GM19035 (cell line): ENCODE measurements around the gene TMEM255B.
"Not testable (repeated sequence)": the region's sequence is repeated elsewhere in the genome, so short reads cannot be mapped to it uniquely, and the experiment has no call there.

Source experiments
- ATAC-seq: cut with Tn5 transposase; IDR thresholded peaks from one replicate; pipeline ENCODE4 v1.9.1; 2021; ENCODE audit not compliant: unreplicated experiment

The TMEM255B gene

DNA sequence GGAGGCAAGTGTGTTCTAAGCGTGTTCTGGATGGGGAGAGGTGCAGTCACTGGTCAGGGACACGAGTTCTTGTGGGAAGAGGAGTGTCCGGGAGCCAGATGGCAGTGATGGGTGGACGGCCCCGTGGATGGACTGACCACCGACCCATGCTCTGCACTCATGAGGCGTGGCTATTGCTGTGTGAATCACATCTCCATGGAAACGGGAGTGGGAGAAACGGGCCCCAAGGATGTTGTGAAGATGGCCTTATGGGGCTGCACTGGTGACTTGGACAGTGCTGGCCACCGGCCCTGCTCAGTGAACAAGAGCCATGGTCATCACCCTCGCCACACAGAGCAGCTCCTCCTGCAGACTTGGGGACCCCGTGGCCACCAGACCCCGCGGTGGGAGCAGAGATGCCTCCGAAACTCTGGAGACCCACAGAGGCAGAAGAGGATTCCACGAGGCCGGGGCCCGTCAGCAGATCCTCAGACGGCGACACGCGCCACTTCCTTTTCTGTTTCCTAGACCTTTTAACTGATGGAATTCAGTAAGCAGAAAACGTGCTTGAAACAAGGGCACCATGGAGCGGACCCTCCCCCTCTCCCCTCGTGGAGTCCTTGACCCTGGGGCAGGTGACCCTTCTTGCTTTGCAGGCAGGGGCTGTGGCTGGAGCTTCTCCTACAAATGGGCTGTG is 57.4 kb downstream of the TMEM255B start:
- ATAC-seq: no peak

DNA sequence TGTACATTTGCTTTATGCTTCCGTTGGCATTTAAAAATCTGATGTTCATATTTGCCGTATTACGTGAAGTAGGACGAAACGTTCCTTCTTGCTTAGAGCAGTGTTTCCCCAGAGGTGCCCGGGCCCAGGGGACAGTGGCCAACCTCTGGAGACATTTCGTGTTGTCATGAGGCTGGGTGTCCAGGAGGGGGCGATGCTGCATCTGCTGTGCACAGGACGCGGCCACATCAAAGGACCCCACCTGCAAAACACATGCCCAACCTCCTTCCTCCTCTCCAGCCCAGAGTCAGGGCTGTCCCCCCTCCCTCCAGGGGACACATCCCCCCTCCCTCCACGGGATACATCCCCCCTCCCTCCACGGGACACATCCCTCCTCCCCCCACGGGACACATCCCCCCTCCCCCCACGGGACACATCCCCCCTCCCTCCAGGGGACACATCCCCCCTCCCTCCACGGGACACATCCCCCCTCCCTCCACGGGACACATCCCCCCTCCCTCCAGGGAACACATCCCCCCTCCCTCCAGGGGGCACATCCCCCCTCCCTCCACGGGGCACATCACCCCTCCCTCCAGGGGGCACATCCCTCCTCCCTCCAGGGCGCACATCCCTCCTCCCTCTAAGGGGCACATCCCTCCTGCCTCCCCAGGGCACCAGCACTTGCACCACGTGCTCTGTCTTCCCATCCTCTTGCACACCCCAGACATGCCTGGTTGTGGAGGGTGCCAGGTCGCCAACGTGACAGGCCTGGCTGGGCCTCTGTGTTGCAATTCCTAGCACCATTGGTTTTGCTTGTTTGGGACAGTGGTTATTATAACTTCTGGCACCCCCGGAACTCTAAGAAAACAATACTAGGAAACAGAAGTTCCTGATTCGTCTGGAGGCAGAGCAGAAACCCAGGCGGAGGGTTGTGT is 58.2 kb downstream of the TMEM255B start:
- no peak for ATAC-seq

DNA sequence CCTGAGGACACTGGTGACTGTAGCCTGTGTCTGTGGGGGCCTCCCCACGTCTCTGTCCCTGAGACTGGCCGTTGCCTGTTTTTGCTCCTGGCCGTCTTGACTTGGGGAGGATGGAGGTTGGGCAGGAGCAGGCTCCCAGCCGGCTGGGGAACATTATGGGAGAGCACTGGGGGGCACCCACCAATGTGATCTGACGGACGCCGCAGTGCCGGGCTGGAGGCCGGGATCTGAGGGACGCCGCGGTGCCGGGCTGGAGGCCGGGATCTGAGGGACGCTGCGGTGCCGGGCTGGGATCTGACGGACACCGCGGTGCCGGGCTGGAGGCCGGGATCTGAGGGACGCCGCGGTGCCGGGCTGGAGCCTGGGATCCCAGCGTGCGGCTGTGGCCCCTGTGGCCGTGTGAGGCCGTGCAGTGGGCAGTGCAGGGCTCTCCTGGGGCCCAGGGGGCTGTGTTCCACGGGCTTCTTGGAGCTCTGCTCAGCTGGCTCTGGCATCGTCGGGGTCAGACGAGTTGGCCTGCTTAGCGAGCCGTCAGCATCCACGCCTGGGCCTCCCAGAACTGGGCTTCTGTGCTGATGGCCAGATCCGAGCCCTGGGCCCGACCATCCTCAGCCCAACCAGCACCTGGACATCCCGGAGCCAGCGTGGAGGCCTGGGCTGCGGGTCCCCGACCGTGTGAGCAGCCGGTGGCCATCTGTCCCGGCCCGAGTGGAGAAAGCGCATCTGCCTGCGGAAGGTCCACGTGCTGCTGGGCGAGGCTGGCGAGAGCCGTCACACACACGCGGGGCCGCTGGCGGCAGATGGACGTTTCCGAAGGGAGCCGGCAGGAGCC is 59.0 kb downstream of the TMEM255B start:
- ATAC-seq: no peak

DNA sequence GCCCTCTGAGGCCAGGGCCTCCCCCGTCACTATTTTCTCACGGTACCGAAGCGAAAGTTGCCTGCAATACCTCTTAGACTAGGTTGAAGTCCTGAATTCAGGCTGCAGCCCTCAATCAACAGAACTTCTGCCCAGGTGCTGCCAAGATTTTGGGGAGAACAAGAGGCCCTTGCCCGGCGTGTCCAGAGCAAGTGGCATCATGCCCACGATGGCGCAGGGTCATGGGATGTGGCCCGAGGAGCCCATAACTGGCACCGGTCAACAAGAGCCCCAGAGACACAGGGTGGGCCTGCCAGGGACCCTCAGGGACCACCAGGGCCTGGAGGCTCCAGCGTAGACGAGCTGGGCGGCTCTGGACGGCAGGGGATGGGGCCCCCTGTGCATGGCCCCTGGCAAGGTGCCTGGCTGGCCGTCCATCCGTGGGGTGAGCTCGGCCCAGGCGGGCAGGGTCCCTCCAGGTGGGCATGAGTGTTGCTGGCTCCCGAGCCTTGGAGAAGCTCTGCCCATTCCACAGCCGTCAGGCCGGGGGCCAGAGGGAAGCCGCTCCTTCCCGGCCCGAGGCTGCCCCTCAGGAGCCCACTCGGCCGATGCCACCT is 59.8 kb downstream of the TMEM255B start:
- no peak for ATAC-seq

- no peak for ATAC-seq
Measured at GRCh38 chr13:113819341-113819730, 60.3 kb downstream of the TMEM255B start.

- no peak for ATAC-seq
Measured at GRCh38 chr13:113819731-113820715, 61.0 kb downstream of the TMEM255B start.

DNA sequence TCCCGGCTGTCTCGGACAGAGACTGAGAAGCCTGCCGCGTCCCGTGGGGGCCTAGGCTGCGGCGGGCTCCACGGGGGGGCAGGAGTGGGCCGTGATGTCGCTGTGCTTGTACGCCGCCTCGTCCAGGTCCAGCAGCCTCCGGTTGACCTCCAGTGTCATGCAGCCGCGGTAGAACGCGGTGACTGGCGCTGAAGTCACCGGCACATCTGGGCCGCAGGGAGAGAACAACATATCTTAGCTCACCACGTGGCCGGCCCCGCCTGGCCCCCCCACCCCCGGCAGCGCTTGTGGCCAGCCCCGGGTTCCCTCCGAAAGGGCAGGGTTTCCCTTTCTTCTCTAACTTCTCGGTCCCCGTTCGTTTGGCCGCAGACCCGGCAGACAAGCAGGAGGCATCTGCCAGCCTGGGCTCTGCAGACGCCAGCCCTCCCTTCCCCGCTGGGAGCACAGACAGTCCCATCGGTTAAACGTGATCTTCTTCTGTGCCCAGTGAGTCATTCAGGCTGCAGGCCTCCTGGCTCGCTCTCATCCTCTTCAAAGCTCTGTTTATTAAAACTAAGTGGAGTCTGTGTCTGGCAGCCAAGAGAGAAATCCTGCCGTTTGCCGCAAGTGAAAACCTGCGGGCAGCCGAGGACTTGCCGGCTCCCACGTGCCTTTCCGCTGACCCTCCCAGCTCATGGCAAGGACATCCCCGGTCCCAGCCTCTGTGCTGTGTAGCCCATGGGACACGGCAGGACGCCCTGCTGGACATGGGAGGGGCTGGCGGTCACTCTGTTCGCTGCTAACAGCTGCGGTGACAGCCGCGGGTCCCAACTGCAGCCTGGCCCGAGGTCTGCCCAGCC is 62.0 kb downstream of the TMEM255B start:
- ATAC-seq: no peak

- no peak for ATAC-seq
Measured at GRCh38 chr13:113821847-113822246, 62.8 kb downstream of the TMEM255B start.

DNA sequence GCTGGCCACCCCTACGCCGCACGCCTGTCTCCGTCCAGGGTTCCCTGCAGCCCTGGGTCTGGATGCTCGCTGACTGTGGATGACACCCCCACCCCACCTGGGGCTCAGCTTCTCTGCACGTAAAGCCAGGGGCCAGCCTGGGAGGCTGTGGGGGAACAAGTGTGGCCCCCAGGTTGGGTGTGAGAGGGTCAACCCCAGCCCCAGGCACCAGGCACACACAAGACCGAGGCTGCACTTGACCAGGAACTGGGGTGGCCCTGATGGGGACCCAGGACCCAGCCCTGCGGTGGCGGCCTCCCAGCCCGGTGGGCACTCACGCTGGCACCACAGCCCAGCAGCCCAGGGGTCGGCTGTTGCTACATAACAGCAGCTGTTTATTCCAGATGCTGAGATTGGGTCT is 63.2 kb downstream of the TMEM255B start:
- ATAC-seq: no peak

DNA sequence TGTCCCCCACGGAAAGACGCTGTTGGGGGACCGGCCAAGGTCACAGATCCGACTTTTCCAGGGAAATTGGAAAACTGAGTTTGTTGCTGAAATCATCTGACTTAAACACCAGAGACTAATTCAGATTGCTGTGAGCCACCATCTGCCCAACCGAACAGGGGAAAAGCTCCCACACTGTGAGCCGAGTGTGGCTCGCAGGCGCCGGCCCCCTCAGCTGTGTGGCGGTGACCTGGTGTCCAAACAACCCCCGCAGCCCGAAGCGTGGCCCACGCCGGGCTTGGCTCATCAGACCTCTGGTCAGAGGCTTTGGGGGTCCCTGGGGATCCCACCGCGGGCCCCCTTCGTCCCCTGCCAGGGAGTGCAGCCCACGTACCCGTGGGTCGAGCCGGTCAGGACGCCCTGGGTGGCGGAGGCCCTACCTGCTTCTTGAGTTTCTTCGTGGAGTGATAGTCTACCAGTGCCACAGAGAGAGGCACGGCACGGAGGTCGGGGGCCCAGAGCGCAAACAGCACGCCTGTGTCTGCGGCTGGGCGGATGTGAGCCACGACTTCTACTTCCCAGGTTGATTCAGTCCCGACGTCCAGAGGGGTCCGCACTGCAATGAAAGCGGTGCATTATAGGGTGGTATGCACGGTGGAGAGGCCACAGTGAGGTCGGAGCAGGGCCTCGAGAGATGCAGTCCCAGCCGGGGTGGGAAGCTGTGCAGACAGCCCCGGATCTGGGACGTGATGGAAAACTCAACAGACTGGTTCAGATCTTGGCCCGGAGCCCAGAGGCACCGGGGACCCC is 64.1 kb downstream of the TMEM255B start:
- no peak for ATAC-seq

DNA sequence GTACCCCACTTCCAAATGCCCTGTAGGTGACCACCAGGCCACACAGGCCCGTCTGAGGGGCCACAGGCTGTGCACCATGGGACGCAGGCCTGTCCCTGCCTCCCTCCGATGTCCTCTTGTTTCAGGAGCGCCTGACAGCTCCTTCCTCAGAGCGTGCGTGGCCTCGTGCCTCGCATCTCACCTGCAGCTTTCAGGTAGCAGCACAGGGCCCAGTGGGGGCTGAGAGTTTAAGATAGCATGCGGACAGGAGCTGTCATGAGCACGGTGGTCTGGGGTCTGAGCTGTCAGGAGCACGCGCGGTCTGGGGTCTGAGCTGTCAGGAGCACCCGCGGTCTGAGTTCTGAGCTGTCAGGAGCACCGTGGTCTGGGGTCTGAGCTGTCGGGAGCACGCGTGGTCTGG is 64.7 kb downstream of the TMEM255B start:
- no peak for ATAC-seq

DNA sequence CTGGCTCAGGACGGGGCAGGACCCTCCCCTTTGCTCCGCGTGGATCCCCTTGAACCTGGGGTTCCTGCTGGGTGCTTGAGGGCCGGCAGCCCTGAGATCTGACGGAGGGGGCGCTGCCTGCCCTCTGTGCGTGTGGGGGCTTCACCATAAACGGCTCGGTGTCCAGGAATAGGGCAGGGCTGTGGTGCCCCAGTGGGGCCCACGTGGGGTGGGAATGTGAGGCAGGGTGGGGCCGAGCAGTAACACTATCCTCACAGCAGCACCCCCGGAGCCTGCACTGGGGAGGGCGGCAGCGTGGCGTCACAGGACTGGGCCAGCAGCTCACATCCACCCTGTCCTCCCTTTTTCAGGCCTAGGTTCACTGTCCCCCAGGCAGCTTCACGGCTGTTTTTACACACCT is 66.8 kb downstream of the TMEM255B start:
- no peak for ATAC-seq

- ATAC-seq: not testable (repeated sequence)
Measured at GRCh38 chr13:113826446-113826845, 67.4 kb downstream of the TMEM255B start.

DNA sequence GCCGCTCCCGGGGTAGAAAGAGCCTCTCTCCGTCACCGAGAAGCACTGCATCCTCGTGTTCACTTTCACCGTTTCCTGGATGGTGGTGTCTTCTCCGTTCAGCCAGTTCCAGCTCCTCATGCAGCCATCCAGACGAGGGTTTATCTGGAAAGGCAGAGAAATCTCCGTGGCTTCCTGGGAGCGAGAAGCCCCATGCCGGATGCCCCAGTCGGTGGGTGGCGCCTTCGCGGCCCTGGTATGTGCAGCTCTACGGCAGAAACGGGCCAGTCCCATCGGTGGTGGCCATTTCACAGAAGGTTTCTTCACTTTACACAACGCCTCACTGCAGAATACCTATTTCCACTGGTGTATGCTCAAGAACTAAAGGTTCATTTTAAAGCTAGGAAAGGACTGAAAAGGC is 68.0 kb downstream of the TMEM255B start:
- ATAC-seq: no peak

GRCh38 chr13:113828282-113828825 is 69.3 kb downstream of the TMEM255B start:
- ATAC-seq: no peak

DNA sequence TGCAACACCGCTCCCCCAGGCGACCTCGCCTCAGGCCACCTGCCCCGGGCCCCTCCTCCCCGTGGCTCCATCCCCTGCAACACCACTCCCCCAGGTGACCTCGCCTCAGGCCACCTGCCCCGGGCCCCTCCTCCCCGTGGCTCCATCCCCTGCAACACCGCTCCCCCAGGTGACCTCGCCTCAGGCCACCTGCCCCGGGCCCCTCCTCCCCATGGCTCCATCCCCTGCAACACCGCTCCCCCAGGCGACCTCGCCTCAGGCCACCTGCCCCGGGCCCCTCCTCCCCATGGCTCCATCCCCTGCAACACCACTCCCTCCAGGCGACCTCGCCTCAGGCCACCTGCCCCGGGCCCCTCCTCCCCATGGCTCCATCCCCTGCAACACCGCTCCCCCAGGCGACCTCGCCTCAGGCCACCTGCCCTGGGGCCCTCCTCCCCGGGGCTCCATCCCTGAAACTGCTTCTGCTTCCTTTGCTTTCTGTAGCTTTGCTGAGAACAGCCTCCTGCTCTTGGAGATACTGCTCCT is 71.5 kb downstream of the TMEM255B start:
- not testable (repeated sequence) for ATAC-seq

DNA sequence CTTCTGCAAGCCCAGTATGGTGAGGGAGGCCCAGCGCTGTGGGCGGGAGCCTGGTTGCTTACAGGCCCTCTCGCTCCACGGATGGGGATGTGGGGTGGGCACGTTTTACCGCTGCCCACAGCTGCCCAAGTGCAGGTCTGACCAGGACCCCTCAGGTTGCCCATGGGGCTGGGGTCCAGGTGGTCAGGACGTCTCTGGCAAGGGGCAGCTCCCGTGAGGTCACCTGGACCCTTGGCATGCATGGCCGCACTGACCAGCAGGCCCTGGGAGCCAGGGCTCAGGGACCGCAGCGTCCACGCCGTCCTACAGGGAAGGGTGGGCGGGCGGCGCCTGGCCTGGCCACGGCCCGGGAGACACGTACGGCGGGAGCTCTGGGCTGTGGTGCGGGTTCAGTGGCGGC is 72.0 kb downstream of the TMEM255B start:
- no peak for ATAC-seq

- no peak for ATAC-seq
Measured at GRCh38 chr13:113832205-113832604, 73.2 kb downstream of the TMEM255B start.
